OCI-LY1 (cell line): Measurements from ENCODE around the gene HLA-DMA.

Experiments
- EZH2 ChIP-seq: fragments of 200-600 bp; sonication (generic), shearing (Covaris generic); IDR thresholded peaks from 2 replicates; pipeline ENCODE4 v1.8.0; 2017; ENCODE audit warnings: borderline replicate concordance, mixed run types, mild to moderate bottlenecking, antibody characterized with exemption, low read length, moderate library complexity, mixed read lengths
- TF ChIP-seq, protein P1 (sequence below): fragments of 200-600 bp; sonication (generic), shearing (Covaris generic); IDR thresholded peaks from 2 replicates; pipeline ENCODE4 v1.5.1; 2017; ENCODE audit warnings: mild to moderate bottlenecking, antibody characterized with exemption, low read length, moderate library complexity, mixed read lengths

- TF ChIP-seq, protein P1, sequence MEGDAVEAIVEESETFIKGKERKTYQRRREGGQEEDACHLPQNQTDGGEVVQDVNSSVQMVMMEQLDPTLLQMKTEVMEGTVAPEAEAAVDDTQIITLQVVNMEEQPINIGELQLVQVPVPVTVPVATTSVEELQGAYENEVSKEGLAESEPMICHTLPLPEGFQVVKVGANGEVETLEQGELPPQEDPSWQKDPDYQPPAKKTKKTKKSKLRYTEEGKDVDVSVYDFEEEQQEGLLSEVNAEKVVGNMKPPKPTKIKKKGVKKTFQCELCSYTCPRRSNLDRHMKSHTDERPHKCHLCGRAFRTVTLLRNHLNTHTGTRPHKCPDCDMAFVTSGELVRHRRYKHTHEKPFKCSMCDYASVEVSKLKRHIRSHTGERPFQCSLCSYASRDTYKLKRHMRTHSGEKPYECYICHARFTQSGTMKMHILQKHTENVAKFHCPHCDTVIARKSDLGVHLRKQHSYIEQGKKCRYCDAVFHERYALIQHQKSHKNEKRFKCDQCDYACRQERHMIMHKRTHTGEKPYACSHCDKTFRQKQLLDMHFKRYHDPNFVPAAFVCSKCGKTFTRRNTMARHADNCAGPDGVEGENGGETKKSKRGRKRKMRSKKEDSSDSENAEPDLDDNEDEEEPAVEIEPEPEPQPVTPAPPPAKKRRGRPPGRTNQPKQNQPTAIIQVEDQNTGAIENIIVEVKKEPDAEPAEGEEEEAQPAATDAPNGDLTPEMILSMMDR, result no peak
- TF ChIP-seq EZH2, result no peak
Measured at GRCh38 chr6:32963866-32964265, 11.0 kb upstream of the HLA-DMA start.
